ENCODE data around the gene USO1.

The USO1 gene

GRCh38 chr4:75705198-75705977, 19.0 kb upstream of the USO1 start:
- Histone ChIP-seq H3K4me1 (ENCODE audit: insufficient read depth, low read length) (no peaks in the 10 kb centered on the region), H3K4me2 (ENCODE audit: insufficient read depth, low read length) (no peak overlapping the region), H3K4me3 (ENCODE audit: low read depth in 1 of 2, low read length in 2 of 2) (no peak overlapping the region), H4K20me1 (ENCODE audit: insufficient read depth, low read length) (no peaks in the 10 kb centered on the region), H3K79me2 (ENCODE audit: insufficient read depth, low read length) (no peaks in the 10 kb centered on the region), H3K9ac (ENCODE audit: low read depth, low read length) (no peak overlapping the region), H3K27me3 (ENCODE audit: insufficient read depth, low read length, poor library complexity) (no peaks in the 10 kb centered on the region), H2AFZ (ENCODE audit: low read depth, low read length) (no peak overlapping the region), H3K36me3 (ENCODE audit: insufficient read depth, low read length) (no peaks in the 10 kb centered on the region), H3K27ac (ENCODE audit: low read length) (no peak overlapping the region), H3K9me3 (ENCODE audit: insufficient read depth, low read length, severe bottlenecking) (no peaks in the 10 kb centered on the region)
- ATAC-seq (ENCODE audit: insufficient read depth, low read depth): no peak
- TF ChIP-seq CTCF (IDR thresholded peaks at IDR 0.05; ENCODE audit: borderline replicate concordance, extremely low read depth, low read length, poor library complexity, severe bottlenecking): no peak
- no peak for TF ChIP-seq EZH2 (IDR thresholded peaks at IDR 0.05; ENCODE audit: borderline replicate concordance, low read depth, low read length, severe bottlenecking)
- no peak for DNase-seq

DNA sequence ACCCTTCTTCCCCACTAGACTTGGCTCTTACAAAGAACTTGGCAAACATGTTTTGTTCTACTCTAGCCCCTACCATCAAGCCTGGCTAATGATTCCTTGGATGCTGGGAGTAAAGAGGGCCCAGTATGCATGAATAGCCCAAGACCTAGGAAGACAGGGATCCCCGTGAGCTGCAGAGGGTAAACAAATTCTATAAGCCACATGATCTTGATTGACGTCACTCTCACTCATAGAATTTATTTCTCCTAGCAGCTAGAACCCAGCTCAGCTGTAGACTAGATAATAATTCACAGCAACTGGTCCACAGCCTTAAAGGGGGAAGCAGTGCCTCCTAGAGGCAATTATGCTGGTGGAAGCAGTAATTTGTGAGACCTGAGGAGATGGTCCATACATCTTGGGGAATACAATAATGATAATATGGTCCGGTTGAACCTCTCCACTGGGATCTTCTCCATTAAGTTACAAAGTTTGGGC, 16.1 kb upstream of the USO1 start:
- Histone ChIP-seq H3K9ac (ENCODE audit: low read depth, low read length) (no peak overlapping the region), H3K4me2 (ENCODE audit: insufficient read depth, low read length) (no peak overlapping the region), H3K9me3 (ENCODE audit: insufficient read depth, low read length, severe bottlenecking) (no peaks in the 10 kb centered on the region), H3K27ac (ENCODE audit: low read length) (no peak overlapping the region), H3K36me3 (ENCODE audit: insufficient read depth, low read length) (no peaks in the 10 kb centered on the region), H4K20me1 (ENCODE audit: insufficient read depth, low read length) (no peaks in the 10 kb centered on the region), H3K4me1 (ENCODE audit: insufficient read depth, low read length) (no peaks in the 10 kb centered on the region), H2AFZ (ENCODE audit: low read depth, low read length) (no peak overlapping the region), H3K27me3 (ENCODE audit: insufficient read depth, low read length, poor library complexity) (no peaks in the 10 kb centered on the region), H3K79me2 (ENCODE audit: insufficient read depth, low read length) (no peaks in the 10 kb centered on the region), H3K4me3 (ENCODE audit: low read depth in 1 of 2, low read length in 2 of 2) (no peak overlapping the region)
- peak; percentile 16 for DNase-seq
- TF ChIP-seq CTCF (IDR thresholded peaks at IDR 0.05; ENCODE audit: borderline replicate concordance, extremely low read depth, low read length, poor library complexity, severe bottlenecking) (peak; percentile 56), EZH2 (IDR thresholded peaks at IDR 0.05; ENCODE audit: borderline replicate concordance, low read depth, low read length, severe bottlenecking) (no peak)
- peak; percentile 58 for ATAC-seq (ENCODE audit: insufficient read depth, low read depth)

- ATAC-seq (ENCODE audit: insufficient read depth, low read depth): no peak
- no peak overlapping the region for H3K27ac ChIP-seq (ENCODE audit: low read length)
- H3K9ac ChIP-seq (ENCODE audit: low read depth, low read length): no peak overlapping the region
- H4K20me1 ChIP-seq (ENCODE audit: insufficient read depth, low read length): no peaks in the 10 kb centered on the region
- no peak overlapping the region for H3K4me3 ChIP-seq (ENCODE audit: low read depth in 1 of 2, low read length in 2 of 2)
- no peaks in the 10 kb centered on the region for H3K27me3 ChIP-seq (ENCODE audit: insufficient read depth, low read length, poor library complexity)
- no peak overlapping the region for H2AFZ ChIP-seq (ENCODE audit: low read depth, low read length)
- H3K4me1 ChIP-seq (ENCODE audit: insufficient read depth, low read length): no peaks in the 10 kb centered on the region
- H3K4me2 ChIP-seq (ENCODE audit: insufficient read depth, low read length): no peak overlapping the region
- H3K79me2 ChIP-seq (ENCODE audit: insufficient read depth, low read length): no peaks in the 10 kb centered on the region
- TF ChIP-seq CTCF (IDR thresholded peaks at IDR 0.05; ENCODE audit: borderline replicate concordance, extremely low read depth, low read length, poor library complexity, severe bottlenecking) (no peak), EZH2 (IDR thresholded peaks at IDR 0.05; ENCODE audit: borderline replicate concordance, low read depth, low read length, severe bottlenecking) (no peak)
- no peak for DNase-seq
- H3K9me3 ChIP-seq (ENCODE audit: insufficient read depth, low read length, severe bottlenecking): no peaks in the 10 kb centered on the region
- no peaks in the 10 kb centered on the region for H3K36me3 ChIP-seq (ENCODE audit: insufficient read depth, low read length)
Measured at GRCh38 chr4:75710246-75710645, 14.1 kb upstream of the USO1 start.
